ENCODE results near the gene TMEM161B.
A peak's percentile ranks its signal among the peaks of the same experiment; 100 is the strongest.
"Not testable (repeated sequence)": the region's sequence is repeated elsewhere in the genome, so short reads cannot be mapped to it uniquely, and the experiment has no call there.

TMEM161B gene
- long read RNA-seq, donor 1, partial matches to known transcripts = 14 of 14 reads
- long read RNA-seq, donor 1, other reads (novel, unspliced or antisense) = 0 of 14 reads
- long read RNA-seq, donor 2, transcript TMEM161B-201 (12 exons, 2,594 nt) = major isoform, 5 of 36 reads
- long read RNA-seq, donor 2, partial matches to known transcripts = 18 of 36 reads
- long read RNA-seq, donor 2, other reads (novel, unspliced or antisense) = 13 of 36 reads
- long read RNA-seq, donor 3, partial matches to known transcripts = 6 of 9 reads
- long read RNA-seq, donor 3, other reads (novel, unspliced or antisense) = 0 of 9 reads
- long read RNA-seq, donor 4, partial matches to known transcripts = 27 of 44 reads
- long read RNA-seq, donor 4, other reads (novel, unspliced or antisense) = 17 of 44 reads
- long read RNA-seq, donor 5, partial matches to known transcripts = 0 of 5 reads
- long read RNA-seq, donor 5, other reads (novel, unspliced or antisense) = 0 of 5 reads
- long read RNA-seq, donor 6, partial matches to known transcripts = 0 of 1 reads
- long read RNA-seq, donor 6, other reads (novel, unspliced or antisense) = 0 of 1 reads
- long read RNA-seq, donor 7, partial matches to known transcripts = 59 of 79 reads
- long read RNA-seq, donor 7, other reads (novel, unspliced or antisense) = 14 of 79 reads
- long read RNA-seq, donor 8, partial matches to known transcripts = 0 of 6 reads
- long read RNA-seq, donor 8, other reads (novel, unspliced or antisense) = 0 of 6 reads

GRCh38 chr5:88268385-88269184 lies at the start of gene TMEM161B:
Gene TMEM161B (minus strand): TSS chr5:88268845. CDS start chr5:88268723, 122 bp downstream.
- peak; percentile 80 for DNase-seq

- no peak for DNase-seq
Measured at GRCh38 chr5:88304356-88304755, 35.7 kb upstream of the TMEM161B start.

GRCh38 chr5:88298425-88298824 lies 29.8 kb upstream of the TMEM161B start:
- DNase-seq = no peak

- DNase-seq = no peak
Measured at GRCh38 chr5:88290801-88291200, 22.2 kb upstream of the TMEM161B start.

- DNase-seq = no peak
Measured at GRCh38 chr5:88288528-88289197, 20.0 kb upstream of the TMEM161B start.

GRCh38 chr5:88287846-88288527 lies 19.3 kb upstream of the TMEM161B start:
- DNase-seq = no peak

GRCh38 chr5:88287302-88287701 lies 18.7 kb upstream of the TMEM161B start:
- DNase-seq = no peak

- DNase-seq = no peak
Measured at GRCh38 chr5:88283690-88284089, 15.0 kb upstream of the TMEM161B start.

- DNase-seq = no peak
Measured at GRCh38 chr5:88281322-88281721, 12.7 kb upstream of the TMEM161B start.

- DNase-seq = no peak
Measured at GRCh38 chr5:88279584-88279983, 10.9 kb upstream of the TMEM161B start.

GRCh38 chr5:88276378-88276777 lies 7.7 kb upstream of the TMEM161B start:
- DNase-seq = no peak

- no peak for DNase-seq
Measured at GRCh38 chr5:88275581-88275980, 6.9 kb upstream of the TMEM161B start.

- DNase-seq = peak; percentile 48
Measured at GRCh38 chr5:88269222-88269771, 652 bp upstream of the TMEM161B start.

- not testable (repeated sequence) for DNase-seq
Measured at GRCh38 chr5:88264565-88264964, 4.1 kb downstream of the TMEM161B start.

GRCh38 chr5:88263349-88263748 lies 5.3 kb downstream of the TMEM161B start:
- no peak for DNase-seq

GRCh38 chr5:88262116-88262515 lies 6.5 kb downstream of the TMEM161B start:
- no peak for DNase-seq

- no peak for DNase-seq
Measured at GRCh38 chr5:88258636-88259035, 10.0 kb downstream of the TMEM161B start.

- DNase-seq = no peak
Measured at GRCh38 chr5:88256872-88257271, 11.8 kb downstream of the TMEM161B start.

- DNase-seq = no peak
Measured at GRCh38 chr5:88256037-88256436, 12.6 kb downstream of the TMEM161B start.

- no peak for DNase-seq
Measured at GRCh38 chr5:88254320-88254719, 14.3 kb downstream of the TMEM161B start.

- DNase-seq = no peak
Measured at GRCh38 chr5:88251048-88251711, 17.5 kb downstream of the TMEM161B start.

Measured in right kidney (tissue), 9 donors.